Lower lobe of right lung (tissue), 2 donors: ENCODE data around the gene POMP. TPM values are rescaled to one million over a fixed set of nuclear protein-coding genes. Genes with fewer than 3 reads are reported as not detected.

Experiments
- ATAC-seq, 2 donors: fragments of 200-7000 bp; cut with Tn5 transposase; one replicate each; pipeline ENCODE4 v1.9.1; 2020 to 2022; ENCODE audit warnings: mild to moderate bottlenecking in 2 of 2, moderate library complexity in 2 of 2
- DNase-seq: peaks from one replicate; pipeline ENCODE4 v3.0.0-alpha.2; 2020
- H3K27ac ChIP-seq: fragments of 200-600 bp; one replicate; pipeline ENCODE4 v1.8.0; 2022
- H3K27me3 ChIP-seq: fragments of 200-600 bp; one replicate; pipeline ENCODE4 v1.8.0; 2022; ENCODE audit warnings: low read depth
- H3K36me3 ChIP-seq: fragments of 200-600 bp; one replicate; pipeline ENCODE4 v1.8.0; 2022; ENCODE audit warnings: mild to moderate bottlenecking
- H3K4me1 ChIP-seq: fragments of 200-600 bp; one replicate; pipeline ENCODE4 v1.8.0; 2022
- H3K4me3 ChIP-seq: fragments of 200-600 bp; one replicate; pipeline ENCODE4 v1.8.0; 2022; ENCODE audit warnings: mild to moderate bottlenecking
- H3K9me3 ChIP-seq: fragments of 200-600 bp; one replicate; pipeline ENCODE4 v1.8.0; 2022
- intact Hi-C: fragments of 100-400 bp; cut with DNase I; formaldehyde crosslinking; loops from one replicate; pipeline ENCODE4 v1.11.0; 2022
- total RNA-seq: library from RNA; stranded (reverse); fragmentation: NEBNext Ultra II Directional; extraction: Animal tissue kit (Norgen Biotek cat#: 25700); gene quantifications from one replicate; pipeline ENCODE4 v1.2.1, GENCODE V29; 2021
- TF ChIP-seq, protein P1 (sequence below): fragments of 200-600 bp; IDR thresholded peaks from one replicate; pipeline ENCODE4 v1.8.0; 2022; ENCODE audit warnings: antibody characterized with exemption, mild to moderate bottlenecking
- donor health status: DM: no; HTN: yes; CAD: no; lungs with severe emphysema.

Gene POMP
- total RNA-seq, 1 donor from 2014 or later, result 58.7 TPM

DNA sequence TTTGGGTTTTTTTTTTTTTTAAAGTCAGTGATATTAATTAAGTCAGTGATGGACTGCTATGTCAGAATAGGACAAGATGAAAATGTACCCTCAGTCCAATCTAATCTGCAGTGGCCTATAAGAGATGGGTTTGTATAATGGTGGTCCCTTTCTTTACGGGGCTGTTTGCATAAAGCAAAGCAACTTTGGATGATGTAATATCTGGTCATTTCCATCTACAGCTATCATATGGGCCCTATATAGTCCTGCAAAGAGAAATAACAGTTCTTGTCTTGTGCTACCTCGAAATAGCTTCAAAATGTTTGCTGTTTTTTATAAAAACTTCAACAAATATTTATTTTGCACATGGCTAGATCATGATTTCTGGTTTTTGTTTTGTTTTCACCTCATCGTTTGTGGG is 20.2 kb upstream of the POMP start:
- no peak overlapping the region for H3K4me3 ChIP-seq
- ATAC-seq, result no peak
- H3K27ac ChIP-seq, result no peak overlapping the region
- no peaks in the 10 kb centered on the region for H3K27me3 ChIP-seq
- intact Hi-C loops, result no loop called here
- TF ChIP-seq, protein P1, sequence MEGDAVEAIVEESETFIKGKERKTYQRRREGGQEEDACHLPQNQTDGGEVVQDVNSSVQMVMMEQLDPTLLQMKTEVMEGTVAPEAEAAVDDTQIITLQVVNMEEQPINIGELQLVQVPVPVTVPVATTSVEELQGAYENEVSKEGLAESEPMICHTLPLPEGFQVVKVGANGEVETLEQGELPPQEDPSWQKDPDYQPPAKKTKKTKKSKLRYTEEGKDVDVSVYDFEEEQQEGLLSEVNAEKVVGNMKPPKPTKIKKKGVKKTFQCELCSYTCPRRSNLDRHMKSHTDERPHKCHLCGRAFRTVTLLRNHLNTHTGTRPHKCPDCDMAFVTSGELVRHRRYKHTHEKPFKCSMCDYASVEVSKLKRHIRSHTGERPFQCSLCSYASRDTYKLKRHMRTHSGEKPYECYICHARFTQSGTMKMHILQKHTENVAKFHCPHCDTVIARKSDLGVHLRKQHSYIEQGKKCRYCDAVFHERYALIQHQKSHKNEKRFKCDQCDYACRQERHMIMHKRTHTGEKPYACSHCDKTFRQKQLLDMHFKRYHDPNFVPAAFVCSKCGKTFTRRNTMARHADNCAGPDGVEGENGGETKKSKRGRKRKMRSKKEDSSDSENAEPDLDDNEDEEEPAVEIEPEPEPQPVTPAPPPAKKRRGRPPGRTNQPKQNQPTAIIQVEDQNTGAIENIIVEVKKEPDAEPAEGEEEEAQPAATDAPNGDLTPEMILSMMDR, result no peak
- no peaks in the 10 kb centered on the region for H3K9me3 ChIP-seq
- no peak for DNase-seq
- peaks cover 8% of the 10 kb centered on the region for H3K4me1 ChIP-seq
- H3K36me3 ChIP-seq, result no peaks in the 10 kb centered on the region

DNA sequence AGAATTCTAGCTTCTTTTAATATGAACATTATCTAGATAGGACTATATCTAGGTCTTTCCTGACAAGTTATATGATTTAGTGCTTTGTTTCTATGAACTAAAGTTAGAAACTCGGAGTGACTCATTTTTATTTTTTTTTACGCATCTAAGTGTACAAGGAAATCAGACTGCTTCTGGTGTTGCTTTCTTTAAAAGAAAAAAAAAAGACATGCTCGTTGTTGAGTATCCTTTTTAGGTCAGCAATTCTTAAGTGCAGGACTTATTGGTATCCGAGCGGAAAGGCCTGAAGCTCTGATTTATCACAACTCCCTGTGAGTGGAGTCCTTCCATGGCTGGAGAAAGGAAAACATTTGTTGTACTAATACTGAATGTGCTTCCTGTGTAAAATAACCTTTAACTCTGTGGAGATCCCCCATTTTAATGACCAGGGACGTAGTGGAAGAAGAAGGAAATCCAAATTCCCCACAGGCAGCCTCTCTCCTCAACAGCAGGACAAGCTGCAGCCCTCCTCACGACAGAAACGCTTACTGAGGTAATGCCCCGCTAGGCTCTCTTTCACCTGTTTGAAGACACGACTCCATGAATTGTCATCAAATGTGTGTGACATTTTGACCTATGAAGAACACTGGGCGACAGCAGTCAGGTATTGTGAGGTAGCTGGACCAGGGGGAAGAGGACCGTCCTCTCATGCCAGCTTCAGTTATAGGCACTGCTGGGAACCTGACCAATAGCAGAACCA is 17.9 kb upstream of the POMP start:
- TF ChIP-seq, protein P1, result no peak
- no peak overlapping the region for H3K27ac ChIP-seq
- no peak for ATAC-seq

DNA sequence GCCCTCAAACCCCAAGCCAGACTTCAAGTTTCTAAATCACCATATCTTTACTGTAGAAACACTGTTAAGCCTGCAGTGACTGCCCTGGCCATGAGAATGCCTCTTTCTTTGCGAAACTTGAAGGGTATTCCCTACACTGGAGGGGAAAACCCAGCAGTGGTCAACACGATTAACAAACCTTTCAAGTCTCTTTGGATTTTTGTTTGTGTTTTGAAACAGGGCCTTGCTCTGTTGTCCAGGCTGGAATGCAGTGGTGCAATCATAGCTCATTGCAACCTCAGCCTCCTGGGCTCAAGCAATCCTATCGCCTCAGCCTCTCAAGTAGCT is 17.4 kb upstream of the POMP start:
- peaks cover 6% of the 10 kb centered on the region for H3K4me1 ChIP-seq
- H3K36me3 ChIP-seq, result no peaks in the 10 kb centered on the region
- H3K9me3 ChIP-seq, result no peaks in the 10 kb centered on the region
- H3K4me3 ChIP-seq, result no peak overlapping the region
- TF ChIP-seq, protein P1, result no peak
- DNase-seq, result no peak
- intact Hi-C loops, result no loop called here
- no peak overlapping the region for H3K27ac ChIP-seq
- H3K27me3 ChIP-seq, result no peaks in the 10 kb centered on the region
- no peak for ATAC-seq

More for the DNA sequence above, 17.9 kb upstream of the POMP start:
- Histone ChIP-seq H3K4me1 (peaks cover 8% of the 10 kb centered on the region), H3K36me3 (no peaks in the 10 kb centered on the region), H3K4me3 (no peak overlapping the region), H3K27me3 (no peaks in the 10 kb centered on the region), H3K9me3 (no peaks in the 10 kb centered on the region)
- DNase-seq, result no peak
- intact Hi-C loops, result no loop called here

DNA sequence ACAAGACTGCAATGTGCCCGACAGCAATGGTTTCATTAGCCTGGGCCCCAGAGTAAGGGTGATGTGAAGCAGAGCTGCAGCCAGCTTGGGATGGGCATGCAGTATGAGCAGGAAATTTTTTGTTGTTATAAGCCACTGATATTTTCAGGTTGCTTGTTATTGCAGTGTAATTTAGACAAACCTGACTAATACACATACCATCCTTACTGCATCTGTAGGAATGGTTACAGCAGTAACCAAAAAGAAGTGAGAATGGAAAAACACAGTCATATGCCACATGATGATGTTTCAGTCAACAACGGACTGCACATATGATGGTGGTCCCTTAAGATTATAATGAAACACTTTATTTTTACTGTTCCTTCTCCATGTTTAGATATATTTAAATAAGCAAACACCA is 8.6 kb upstream of the POMP start:
- no peaks in the 10 kb centered on the region for H3K27me3 ChIP-seq
- H3K27ac ChIP-seq, result no peak overlapping the region
- intact Hi-C loops, result no loop called here
- H3K4me1 ChIP-seq, result no peaks in the 10 kb centered on the region
- TF ChIP-seq, protein P1, result no peak
- ATAC-seq (no peak), DNase-seq (no peak)
- H3K36me3 ChIP-seq, result no peaks in the 10 kb centered on the region
- H3K4me3 ChIP-seq, result no peak overlapping the region
- H3K9me3 ChIP-seq, result no peaks in the 10 kb centered on the region

DNA sequence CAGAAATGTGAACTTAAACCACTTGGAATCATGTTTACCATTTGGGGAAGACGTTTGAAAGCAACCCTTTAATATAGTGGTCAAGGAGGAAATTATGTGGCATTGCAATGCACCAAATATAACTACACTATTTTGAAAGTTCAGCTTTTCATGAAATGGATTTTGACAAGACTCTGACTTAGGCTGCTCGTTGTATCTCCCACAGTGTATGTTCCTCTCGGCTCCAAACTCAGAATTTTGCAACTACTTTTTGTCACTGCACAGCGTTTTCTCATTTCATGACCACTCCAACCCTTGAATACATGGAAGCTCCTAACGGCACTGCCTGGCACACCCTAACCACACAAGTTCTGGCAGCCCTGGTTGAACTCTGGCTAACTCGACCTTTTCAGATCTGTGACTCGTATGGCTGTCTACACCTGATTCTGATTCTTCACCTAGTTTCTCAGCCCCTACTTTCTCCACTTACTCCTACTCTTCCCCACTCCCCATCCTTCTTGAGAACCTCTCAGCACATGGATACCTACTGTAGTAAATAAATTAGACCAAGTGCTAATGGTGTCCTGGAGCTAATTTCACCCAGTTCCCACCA is 7.0 kb upstream of the POMP start:
- no peak overlapping the region for H3K4me3 ChIP-seq
- ATAC-seq (no peak), DNase-seq (no peak)
- H3K4me1 ChIP-seq, result peaks cover 9% of the 10 kb centered on the region
- H3K27me3 ChIP-seq, result no peaks in the 10 kb centered on the region
- no peaks in the 10 kb centered on the region for H3K9me3 ChIP-seq
- TF ChIP-seq, protein P1, result no peak
- H3K36me3 ChIP-seq, result no peaks in the 10 kb centered on the region
- intact Hi-C loops, result no loop called here
- H3K27ac ChIP-seq, result no peak overlapping the region
